SIG-M5 (cell line): ENCODE results near the gene HPS4.

ENCODE experiments used
- DNase-seq: peaks from one replicate; lab custom pipeline; 2025; lab: John Stamatoyannopoulos, UW

Gene HPS4

GRCh38 chr22:26464312-26464711 lies 19.3 kb downstream of the HPS4 start:
- DNase-seq = no peak

GRCh38 chr22:26463688-26464087 lies 19.9 kb downstream of the HPS4 start:
- DNase-seq = no peak

- DNase-seq = no peak
Observed at GRCh38 chr22:26463101-26463661, 20.4 kb downstream of the HPS4 start.

GRCh38 chr22:26462641-26463040 lies 20.9 kb downstream of the HPS4 start:
- no peak for DNase-seq

GRCh38 chr22:26462051-26462450 lies 21.5 kb downstream of the HPS4 start:
- no peak for DNase-seq

GRCh38 chr22:26461188-26461810 lies 22.3 kb downstream of the HPS4 start:
- no peak for DNase-seq

GRCh38 chr22:26460202-26460601 lies 23.4 kb downstream of the HPS4 start:
- DNase-seq = no peak

DNA sequence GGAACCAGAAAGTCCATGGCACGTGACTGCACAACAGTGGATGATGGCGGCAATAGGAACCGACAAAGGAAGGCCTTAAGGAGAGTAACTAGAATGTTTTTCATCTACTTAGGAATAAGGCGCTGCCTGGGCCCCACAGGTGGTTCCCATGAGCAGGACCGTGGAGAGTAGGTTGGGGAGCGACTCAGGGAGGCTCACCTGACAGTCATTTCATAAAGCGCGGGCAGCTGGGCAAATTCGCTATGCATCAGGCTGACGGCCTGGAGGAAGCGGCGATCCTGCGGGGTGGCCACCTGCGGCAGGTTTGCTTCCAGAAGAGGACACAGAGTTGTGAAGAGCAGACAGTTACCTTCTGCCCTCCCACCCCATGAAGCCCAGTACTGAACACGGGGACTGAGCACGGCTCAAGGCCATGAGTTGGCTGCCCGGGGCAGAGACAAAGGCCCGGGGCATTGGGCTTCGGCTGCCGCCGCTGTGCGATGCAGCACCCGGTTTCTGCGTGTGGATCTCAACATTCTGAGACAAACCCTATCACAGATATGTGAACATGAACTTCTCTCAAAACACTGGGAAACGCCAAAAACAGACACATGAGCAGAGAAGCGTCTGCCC lies 25.8 kb downstream of the HPS4 start:
- no peak for DNase-seq

- DNase-seq = no peak
Observed at GRCh38 chr22:26453812-26454500, 29.6 kb downstream of the HPS4 start.

DNA sequence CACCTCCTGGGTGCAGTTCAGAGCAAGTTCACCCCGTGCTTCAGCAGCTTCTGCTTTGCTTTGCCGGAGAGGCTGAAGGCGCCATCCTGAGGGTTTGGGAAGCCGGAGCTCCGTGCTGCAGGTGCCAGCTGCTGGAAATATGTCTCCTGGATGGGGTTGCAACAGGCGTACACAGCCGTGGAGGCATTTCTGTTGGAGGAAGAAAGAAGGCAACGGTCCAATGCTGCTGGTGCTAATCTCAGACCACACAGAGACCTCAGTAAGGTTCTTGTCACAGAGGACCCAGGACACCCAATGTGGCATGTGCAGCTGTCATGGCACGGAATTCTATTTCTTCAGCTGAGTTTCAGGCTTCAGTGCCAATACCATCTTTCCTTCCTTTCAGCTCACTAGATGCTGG lies 30.4 kb downstream of the HPS4 start:
- DNase-seq = no peak

DNA sequence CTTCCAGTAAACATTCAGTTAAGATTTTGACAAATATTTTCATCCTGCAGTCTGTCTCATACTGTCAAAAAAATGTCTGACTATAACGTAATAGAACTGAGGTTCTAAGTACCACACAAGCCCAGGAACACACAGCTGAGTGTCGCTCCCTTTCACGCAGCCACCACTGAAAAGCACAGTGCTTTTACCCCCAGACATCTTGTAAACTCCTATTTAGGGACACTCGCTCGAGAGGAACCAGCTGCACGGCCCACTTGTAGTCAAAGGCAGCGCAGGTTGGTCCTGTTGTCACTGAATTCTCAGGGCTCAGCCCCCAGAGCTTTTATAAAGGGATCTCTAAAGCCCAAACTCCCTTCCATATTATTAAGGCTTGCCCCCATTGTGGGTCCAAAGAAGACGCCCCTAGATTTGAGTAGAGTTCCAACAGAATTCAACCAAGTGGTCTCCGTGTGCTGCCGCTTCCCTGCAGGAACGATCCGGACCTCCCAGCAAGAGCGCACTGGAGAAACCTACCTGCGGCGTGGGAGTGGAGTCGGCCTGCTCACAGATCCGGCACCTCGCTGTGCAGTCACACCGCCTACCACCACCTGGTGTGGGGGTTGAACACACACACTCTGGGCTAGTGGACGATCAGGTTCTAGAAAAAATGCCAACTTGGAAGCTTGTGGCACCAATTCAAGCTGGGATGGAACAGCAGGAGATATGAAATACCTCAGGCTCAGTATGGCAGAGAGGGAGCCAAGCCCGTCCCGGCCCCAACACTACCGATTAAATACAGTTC lies 31.2 kb downstream of the HPS4 start:
- DNase-seq = no peak

- no peak for DNase-seq
Observed at GRCh38 chr22:26450453-26451185, 33.0 kb downstream of the HPS4 start.

DNA sequence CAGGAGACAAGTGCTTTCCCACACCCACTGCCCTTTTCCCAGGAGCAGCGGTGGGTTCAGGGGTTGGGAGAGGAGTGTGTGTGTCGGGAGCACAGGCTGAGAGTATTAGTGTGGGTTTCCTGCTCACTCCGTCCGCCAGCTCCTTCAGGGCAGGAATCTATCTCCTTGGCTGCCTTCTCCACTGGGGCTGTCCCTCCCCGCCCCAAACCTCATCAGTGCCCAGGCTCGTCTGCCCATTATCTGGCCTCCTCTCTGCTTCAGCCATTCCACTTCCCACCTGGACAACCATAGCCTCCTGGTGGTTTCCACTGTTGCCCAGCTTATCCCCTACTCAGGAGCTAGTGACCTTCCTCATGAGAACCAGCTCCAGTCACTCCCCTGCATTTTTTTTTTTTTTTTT lies 34.6 kb downstream of the HPS4 start:
- no peak for DNase-seq

- DNase-seq = no peak
Observed at GRCh38 chr22:26448334-26448733, 35.2 kb downstream of the HPS4 start.

DNA sequence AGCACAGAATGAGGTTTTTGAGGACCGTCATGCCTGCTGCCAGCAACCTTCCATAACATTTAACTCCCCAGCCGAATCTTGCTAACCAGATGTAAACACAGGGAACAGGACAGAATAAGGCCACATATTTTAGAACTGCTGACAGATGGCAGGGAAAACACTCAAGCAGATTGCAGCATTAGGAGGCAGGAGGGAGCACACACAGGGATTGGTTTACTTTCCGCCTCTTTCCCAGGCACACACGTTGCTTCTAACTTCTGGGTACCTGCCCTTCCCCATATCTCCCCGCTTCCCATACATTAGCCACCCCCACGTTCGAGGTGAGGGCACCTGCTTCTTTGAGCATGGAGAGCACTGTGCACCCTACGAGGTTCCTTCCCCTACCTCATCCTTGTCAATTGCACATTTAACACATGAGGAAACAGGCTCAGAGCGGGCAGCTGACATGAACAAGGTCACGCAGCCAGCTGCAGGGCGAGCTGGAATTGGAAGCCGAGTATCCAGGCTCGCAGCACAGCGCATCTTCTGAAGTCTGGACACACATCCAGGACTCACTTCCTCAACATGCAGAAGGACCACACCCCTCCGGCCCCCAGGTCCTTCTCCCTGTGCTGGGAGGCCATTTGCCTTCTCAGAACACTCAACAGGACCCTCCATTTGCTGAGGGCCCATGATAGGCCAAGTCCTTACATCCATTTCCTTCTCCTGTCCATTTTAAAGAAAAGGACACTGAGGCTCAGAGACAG lies 35.8 kb downstream of the HPS4 start:
- DNase-seq = no peak

GRCh38 chr22:26446808-26447515 lies 36.6 kb downstream of the HPS4 start:
- no peak for DNase-seq

- DNase-seq = no peak
Observed at GRCh38 chr22:26445577-26446275, 37.9 kb downstream of the HPS4 start.

GRCh38 chr22:26444777-26445176 lies 38.8 kb downstream of the HPS4 start:
- DNase-seq = no peak

- DNase-seq = no peak
Observed at GRCh38 chr22:26443901-26444690, 39.5 kb downstream of the HPS4 start.
